ENCODE results near the gene TBCE. TPM values are rescaled to one million over a fixed set of nuclear protein-coding genes. Genes with fewer than 3 reads are reported as not detected.

TBCE gene
- total RNA-seq, 1 experiment from 2014 or later: 41.6 TPM

GRCh38 chr1:235402457-235403200 is 35.4 kb downstream of the TBCE start:
- H3K23me2 ChIP-seq (ENCODE audit: insufficient read length, low read depth, low read length, poor library complexity, severe bottlenecking): no peaks in the 10 kb centered on the region
- no peak overlapping the region for H2BK12ac ChIP-seq (ENCODE audit: insufficient read length, low read depth, low read length)
- Mint-ChIP-seq H3K27ac (no peak overlapping the region), H3K4me1 (peaks cover 3 to 4% of the 10 kb centered on the region in 2 experiments; a peak in 2 of 4 replicates), H3K27me3 (ENCODE audit: low read depth) (no peaks in the 10 kb centered on the region), H3K4me3 (no peak overlapping the region), H3K9me3 (no peaks in the 10 kb centered on the region), H3K36me3 (ENCODE audit: insufficient read depth in 1 of 3, low read depth in 3 of 3) (peaks cover 5 to 13% (median 11%) of the 10 kb centered on the region in 3 experiments; a peak in 5 of 7 replicates)
- no peak overlapping the region for H3K14ac ChIP-seq (ENCODE audit: insufficient read depth, low read length)
- H3K4ac ChIP-seq (ENCODE audit: low read depth, low read length): no peak overlapping the region
- no peak overlapping the region for H2AK5ac ChIP-seq (ENCODE audit: insufficient read length, low read length)
- H4K8ac ChIP-seq (replicated peaks; ENCODE audit: insufficient read length, low read depth, low read length): no peak overlapping the region
- H3K4me1 ChIP-seq (ENCODE audit: insufficient read depth, low read length): no peaks in the 10 kb centered on the region; the same call in 1 of the 2 replicates
- H2BK15ac ChIP-seq (ENCODE audit: low read depth, low read length): no peak overlapping the region
- no peak overlapping the region for H2BK20ac ChIP-seq (ENCODE audit: low read depth, low read length, poor library complexity, severe bottlenecking)
- no peak for DNase-seq
- H2BK5ac ChIP-seq (ENCODE audit: insufficient read length, low read length): no peak overlapping the region
- no peak overlapping the region for H3K9ac ChIP-seq (ENCODE audit: extremely low read depth, insufficient read length, low read length)
- H3K23ac ChIP-seq (ENCODE audit: insufficient read length, low read depth, low read length): no peak overlapping the region
- H3K56ac ChIP-seq (ENCODE audit: insufficient read length, low read depth, low read length): no peak overlapping the region
- peaks cover 7% of the 10 kb centered on the region for H3K79me1 ChIP-seq (ENCODE audit: insufficient read depth, low read depth, low read length, poor library complexity, severe bottlenecking)
- H3K18ac ChIP-seq (ENCODE audit: insufficient read length, low read depth, low read length): no peak overlapping the region
- no peaks in the 10 kb centered on the region for H3K9me3 ChIP-seq (ENCODE audit: control insufficient read depth, low read depth, low read length)
- no CpG with 5 or more reads among the region's 7 CpGs for WGBS (ENCODE audit: extremely low coverage, insufficient read length, low lambda C conversion rate)
- TF ChIP-seq CTCF (conservative IDR thresholded peaks at IDR 0.05): no peak
- H4K5ac ChIP-seq (ENCODE audit: insufficient read length, low read depth, low read length): no peak overlapping the region
- no peak overlapping the region for H3K27ac ChIP-seq (ENCODE audit: insufficient read length, low read depth, low read length)
- H4K20me1 ChIP-seq (ENCODE audit: control insufficient read depth, insufficient read depth, insufficient read length): no peaks in the 10 kb centered on the region
- H3K79me2 ChIP-seq (ENCODE audit: insufficient read depth, low read length): no peaks in the 10 kb centered on the region
- H3K4me2 ChIP-seq (ENCODE audit: insufficient read depth, insufficient read length, low read length): no peak overlapping the region
- no peak overlapping the region for H3T11ph ChIP-seq (ENCODE audit: low read length)
- H2BK120ac ChIP-seq (ENCODE audit: low read depth, low read length, poor library complexity, severe bottlenecking): no peak overlapping the region
- H4K91ac ChIP-seq (ENCODE audit: insufficient read length, low read depth, low read length): no peak overlapping the region
- no peak overlapping the region for H2AFZ ChIP-seq (ENCODE audit: low read length)
- H3K27me3 ChIP-seq (ENCODE audit: insufficient read depth, low read length): no peaks in the 10 kb centered on the region
